ENCODE data around the gene ZSWIM2.
"Not testable (repeated sequence)": the region's sequence is repeated elsewhere in the genome, so short reads cannot be mapped to it uniquely, and the experiment has no call there.

ZSWIM2 gene

GRCh38 chr2:186842373-186842772, 6.6 kb downstream of the ZSWIM2 start:
- no peak for DNase-seq

GRCh38 chr2:186841940-186842339, 7.0 kb downstream of the ZSWIM2 start:
- DNase-seq: no peak

- DNase-seq: no peak
Measured at GRCh38 chr2:186835628-186836027, 13.3 kb downstream of the ZSWIM2 start.

GRCh38 chr2:186827862-186828492, 21.0 kb downstream of the ZSWIM2 start:
- no peak for DNase-seq

- DNase-seq: no peak
Measured at GRCh38 chr2:186827411-186827810, 21.6 kb downstream of the ZSWIM2 start.

GRCh38 chr2:186822323-186822722, 26.6 kb downstream of the ZSWIM2 start:
- no peak for DNase-seq

GRCh38 chr2:186820303-186820702, 28.7 kb downstream of the ZSWIM2 start:
- DNase-seq: no peak

- DNase-seq: not testable (repeated sequence)
Measured at GRCh38 chr2:186811760-186812159, 37.2 kb downstream of the ZSWIM2 start.

- DNase-seq: no peak
Measured at GRCh38 chr2:186806591-186806990, 42.4 kb downstream of the ZSWIM2 start.

- not testable (repeated sequence) for DNase-seq
Measured at GRCh38 chr2:186798604-186799003, 50.4 kb downstream of the ZSWIM2 start.

GRCh38 chr2:186784930-186785329, 64.0 kb downstream of the ZSWIM2 start:
- DNase-seq: no peak

- DNase-seq: no peak
Measured at GRCh38 chr2:186783254-186783653, 65.7 kb downstream of the ZSWIM2 start.

- DNase-seq: no peak
Measured at GRCh38 chr2:186780701-186781316, 68.2 kb downstream of the ZSWIM2 start.

All from DMS79 treated with DMSO at 0.1 percent for 48 hours (cell line).